Measurements from ENCODE around the gene NECTIN2. TPM values are rescaled to one million over a fixed set of nuclear protein-coding genes. Genes with fewer than 3 reads are reported as not detected.
"Not testable (repeated sequence)": the region's sequence is repeated elsewhere in the genome, so short reads cannot be mapped to it uniquely, and the experiment has no call there.

The NECTIN2 gene
- total and polyA plus RNA-seq, 7 experiments from 2014 or later = 0.16 to 9.2 (median 0.80) TPM; not detected in 1

DNA sequence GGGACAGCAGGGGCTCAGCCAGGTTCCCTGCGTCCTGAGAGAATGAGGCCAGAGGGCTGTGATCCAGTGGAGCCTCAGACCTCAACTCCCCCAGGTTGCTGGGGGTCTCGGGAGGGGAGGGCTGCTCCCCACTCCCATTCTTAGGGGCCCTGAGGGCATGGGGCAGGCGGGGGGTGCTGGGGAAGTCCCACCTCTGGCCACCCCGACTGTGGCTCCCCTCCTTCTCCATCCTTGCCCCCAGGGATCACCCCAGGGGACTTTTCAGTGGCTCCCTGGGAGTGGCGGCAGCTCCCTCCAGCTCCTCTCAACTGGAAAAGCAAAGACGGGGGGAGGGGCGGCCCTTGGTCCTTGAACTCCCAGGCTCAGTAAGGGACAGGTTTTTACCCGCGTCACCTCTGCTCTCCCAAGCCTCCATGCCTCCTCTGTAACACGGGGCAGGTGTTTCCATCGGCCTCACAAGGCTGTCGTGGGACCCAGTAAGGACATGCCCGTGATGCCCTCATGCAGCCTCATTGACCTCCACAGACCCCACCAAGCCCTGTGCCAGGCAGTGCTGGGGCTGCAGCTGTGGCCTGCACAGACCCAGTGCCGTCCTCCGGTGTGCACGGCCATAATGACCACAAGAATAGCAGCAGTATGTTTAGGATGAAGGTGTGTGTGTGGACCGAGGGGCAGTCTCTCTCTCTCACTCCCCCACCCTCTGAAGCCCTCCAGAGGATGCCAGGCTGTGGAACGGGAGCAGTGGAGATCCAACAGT, 33.4 kb downstream of the NECTIN2 start:
- Histone ChIP-seq H3K36me3 (ENCODE audit: control insufficient read depth in 2 of 3, insufficient read depth in 3 of 3, low read length in 3 of 3) (no peaks in the 10 kb centered on the region), H3K4me3 (ENCODE audit: low read length) (no peak overlapping the region), H3K27me3 (ENCODE audit: control insufficient read depth in 2 of 2, insufficient read depth in 2 of 2, low read length in 2 of 2) (no peaks in the 10 kb centered on the region), H3K4me1 (ENCODE audit: control insufficient read depth in 2 of 2, insufficient read depth in 2 of 2, low read length in 2 of 2) (no peaks in the 10 kb centered on the region), H3K27ac (ENCODE audit: low read depth, low read length) (no peak overlapping the region), H3K9me3 (ENCODE audit: control insufficient read depth in 2 of 3, low read length in 3 of 3) (no peaks in the 10 kb centered on the region)
- no peaks in the 10 kb centered on the region for H3K9me3 Mint-ChIP-seq
- H3K36me3 Mint-ChIP-seq = no peaks in the 10 kb centered on the region
- H3K4me3 Mint-ChIP-seq = no peak overlapping the region
- CTCF ChIA-PET = no interaction called here
- H3K27ac Mint-ChIP-seq = no peak overlapping the region
- no peak for ATAC-seq
- peaks cover 0 to 8% (median 0%) of the 10 kb centered on the region in 5 donors for H3K27me3 Mint-ChIP-seq
- intact Hi-C loops (cut with micrococcal nuclease) = no loop called here
- peaks cover 3 to 12% (median 7%) of the 10 kb centered on the region in 7 donors for H3K4me1 Mint-ChIP-seq
- DNase-seq = no peak
- POLR2A ChIA-PET = no interaction called here

DNA sequence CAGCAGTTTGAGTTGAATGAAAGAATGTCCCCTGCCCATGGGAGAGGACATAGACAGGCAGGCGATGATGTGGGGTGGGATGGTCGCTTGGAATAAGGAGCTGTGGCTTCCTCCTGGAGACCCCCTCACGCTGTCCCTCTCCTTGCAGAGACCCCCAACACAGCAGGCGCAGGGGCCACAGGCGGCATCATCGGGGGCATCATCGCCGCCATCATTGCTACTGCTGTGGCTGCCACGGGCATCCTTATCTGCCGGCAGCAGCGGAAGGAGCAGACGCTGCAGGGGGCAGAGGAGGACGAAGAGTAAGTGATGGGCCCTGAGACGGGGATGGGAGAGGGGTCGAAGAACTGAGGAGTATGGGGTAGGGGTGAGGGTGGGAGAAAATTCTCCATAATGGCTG, 36.0 kb downstream of the NECTIN2 start:
- ChIA-PET CTCF (interaction anchor here (0.6 kb wide), 1 partner anchor 40 kb away, joined by 3 read pairs; no protein-coding TSS in a partner anchor), POLR2A (no interaction called here)
- H3K4me3 Mint-ChIP-seq = peak overlapping the region in 1 of 10 donors; percentile 18
- H3K27me3 Mint-ChIP-seq = peaks cover 0 to 8% (median 0%) of the 10 kb centered on the region in 5 donors
- H3K9me3 Mint-ChIP-seq = no peaks in the 10 kb centered on the region
- DNase-seq = no peak
- no peaks in the 10 kb centered on the region for H3K4me1 ChIP-seq (ENCODE audit: control insufficient read depth in 2 of 2, insufficient read depth in 2 of 2, low read length in 2 of 2)
- no peak for ATAC-seq
- no peaks in the 10 kb centered on the region for H3K27me3 ChIP-seq (ENCODE audit: control insufficient read depth in 2 of 2, insufficient read depth in 2 of 2, low read length in 2 of 2)
- H3K36me3 ChIP-seq (ENCODE audit: control insufficient read depth in 2 of 3, insufficient read depth in 3 of 3, low read length in 3 of 3) = no peaks in the 10 kb centered on the region
- H3K36me3 Mint-ChIP-seq = no peaks in the 10 kb centered on the region
- H3K27ac Mint-ChIP-seq = no peak overlapping the region
- H3K9me3 ChIP-seq (ENCODE audit: control insufficient read depth in 2 of 3, low read length in 3 of 3) = no peaks in the 10 kb centered on the region
- intact Hi-C loops (cut with micrococcal nuclease) = no loop called here
- H3K4me1 Mint-ChIP-seq = peaks cover 0 to 4% (median 3%) of the 10 kb centered on the region in 7 donors
- no peak overlapping the region for H3K4me3 ChIP-seq (ENCODE audit: low read length)
- H3K27ac ChIP-seq (ENCODE audit: low read depth, low read length) = no peak overlapping the region

GRCh38 chr19:44882619-44883397, 36.7 kb downstream of the NECTIN2 start:
- H3K4me1 Mint-ChIP-seq; H3K9me3 Mint-ChIP-seq; POLR2A ChIA-PET; H3K36me3 Mint-ChIP-seq; DNase-seq; H3K27ac ChIP-seq (ENCODE audit: low read depth, low read length); ATAC-seq; H3K27me3 ChIP-seq (ENCODE audit: control insufficient read depth in 2 of 2, insufficient read depth in 2 of 2, low read length in 2 of 2); H3K27ac Mint-ChIP-seq; H3K4me1 ChIP-seq (ENCODE audit: control insufficient read depth in 2 of 2, insufficient read depth in 2 of 2, low read length in 2 of 2); H3K9me3 ChIP-seq (ENCODE audit: control insufficient read depth in 2 of 3, low read length in 3 of 3); H3K4me3 ChIP-seq (ENCODE audit: low read length); intact Hi-C loops (cut with micrococcal nuclease); H3K27me3 Mint-ChIP-seq; H3K4me3 Mint-ChIP-seq; H3K36me3 ChIP-seq (ENCODE audit: control insufficient read depth in 2 of 3, insufficient read depth in 3 of 3, low read length in 3 of 3): not testable (repeated sequence)
- CTCF ChIA-PET = interaction anchor here (0.6 kb wide), 1 partner anchor 41 kb away, joined by 3 read pairs; no protein-coding TSS in a partner anchor

- Mint-ChIP-seq H3K4me1 (peaks cover 0 to 5% (median 1%) of the 10 kb centered on the region in 7 donors), H3K36me3 (no peaks in the 10 kb centered on the region), H3K4me3 (no peak overlapping the region), H3K27ac (no peak overlapping the region), H3K9me3 (no peaks in the 10 kb centered on the region), H3K27me3 (peaks cover 0 to 8% (median 0%) of the 10 kb centered on the region in 5 donors)
- intact Hi-C loops (cut with micrococcal nuclease) = no loop called here
- Histone ChIP-seq H3K4me1 (ENCODE audit: control insufficient read depth in 2 of 2, insufficient read depth in 2 of 2, low read length in 2 of 2) (no peaks in the 10 kb centered on the region), H3K4me3 (ENCODE audit: low read length) (no peak overlapping the region), H3K9me3 (ENCODE audit: control insufficient read depth in 2 of 3, low read length in 3 of 3) (no peaks in the 10 kb centered on the region), H3K27ac (ENCODE audit: low read depth, low read length) (no peak overlapping the region), H3K36me3 (ENCODE audit: control insufficient read depth in 2 of 3, insufficient read depth in 3 of 3, low read length in 3 of 3) (no peaks in the 10 kb centered on the region), H3K27me3 (ENCODE audit: control insufficient read depth in 2 of 2, insufficient read depth in 2 of 2, low read length in 2 of 2) (no peaks in the 10 kb centered on the region)
- CTCF ChIA-PET = interaction anchor here (0.5 to 1.6 kb wide), 4 partner anchors 12 to 382 kb away, joined by 3 to 8 read pairs (median 4); no protein-coding TSS in a partner anchor
- no peak for ATAC-seq
- POLR2A ChIA-PET = interaction anchor here (0.6 kb wide), 1 partner anchor 27 kb away, joined by 3 read pairs; no protein-coding TSS in a partner anchor
- DNase-seq = no peak
Observed at GRCh38 chr19:44883922-44884321, 37.8 kb downstream of the NECTIN2 start.

DNA sequence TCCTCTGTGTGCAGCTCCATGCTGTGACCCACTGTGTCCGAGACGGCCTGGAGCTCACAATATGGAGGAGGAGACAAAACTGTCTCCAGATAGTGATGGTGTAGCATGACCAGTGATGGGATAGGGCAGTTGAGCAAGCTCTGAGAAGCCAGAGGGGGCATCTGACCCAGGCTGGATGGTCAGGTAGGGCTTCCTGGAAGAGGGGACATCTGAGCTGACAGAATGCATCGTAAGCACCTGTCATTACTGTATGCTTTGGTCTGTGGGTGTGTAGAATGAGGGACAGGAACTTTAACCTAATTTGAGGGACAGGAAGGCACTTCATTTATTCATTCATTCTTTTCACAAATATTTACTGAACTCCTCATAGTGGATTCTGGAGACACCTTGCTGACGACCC, 38.5 kb downstream of the NECTIN2 start:
- intact Hi-C loops (cut with micrococcal nuclease) = no loop called here
- Histone ChIP-seq H3K27ac (ENCODE audit: low read depth, low read length) (no peak overlapping the region), H3K9me3 (ENCODE audit: control insufficient read depth in 2 of 3, low read length in 3 of 3) (no peaks in the 10 kb centered on the region), H3K27me3 (ENCODE audit: control insufficient read depth in 2 of 2, insufficient read depth in 2 of 2, low read length in 2 of 2) (no peaks in the 10 kb centered on the region), H3K4me1 (ENCODE audit: control insufficient read depth in 2 of 2, insufficient read depth in 2 of 2, low read length in 2 of 2) (peaks cover under 1 to 2% of the 10 kb centered on the region in 2 donors), H3K36me3 (ENCODE audit: control insufficient read depth in 2 of 3, insufficient read depth in 3 of 3, low read length in 3 of 3) (no peaks in the 10 kb centered on the region), H3K4me3 (ENCODE audit: low read length) (no peak overlapping the region)
- Mint-ChIP-seq H3K27ac (peak overlapping the region in 2 of 9 donors; percentile 23 to 28), H3K36me3 (no peaks in the 10 kb centered on the region), H3K4me3 (peak overlapping the region in 1 of 10 donors; percentile 32), H3K4me1 (peaks cover 3 to 9% (median 6%) of the 10 kb centered on the region in 7 donors), H3K27me3 (peaks cover 0 to 8% (median 0%) of the 10 kb centered on the region in 5 donors), H3K9me3 (peaks cover 0 to 2% (median 0%) of the 10 kb centered on the region in 11 donors)
- ChIA-PET CTCF (interaction anchor here (0.5 to 1.6 kb wide), 3 partner anchors 13 to 347 kb away, joined by 3 to 5 read pairs (median 3); no protein-coding TSS in a partner anchor), POLR2A (no interaction called here)
- ATAC-seq (no peak), DNase-seq (no peak)

GRCh38 chr19:44886141-44886540, 40.0 kb downstream of the NECTIN2 start:
- ChIA-PET POLR2A (no interaction called here), CTCF (no interaction called here)
- no peak overlapping the region for H3K4me3 Mint-ChIP-seq

More at GRCh38 chr19:44886141-44886540, 40.0 kb downstream of the NECTIN2 start:
- no peak overlapping the region for H3K27ac ChIP-seq (ENCODE audit: low read depth, low read length)
- H3K4me1 ChIP-seq (ENCODE audit: control insufficient read depth in 2 of 2, insufficient read depth in 2 of 2, low read length in 2 of 2) = peaks cover 7 to 8% of the 10 kb centered on the region in 2 donors
- Mint-ChIP-seq H3K27ac (no peak overlapping the region), H3K27me3 (peaks cover 0 to 8% (median 0%) of the 10 kb centered on the region in 5 donors), H3K36me3 (peaks cover 0 to 4% (median 0%) of the 10 kb centered on the region in 5 donors), H3K9me3 (peaks cover 0 to 5% (median 0%) of the 10 kb centered on the region in 11 donors), H3K4me1 (peaks cover 6 to 20% (median 13%) of the 10 kb centered on the region in 7 donors)
- H3K4me3 ChIP-seq (ENCODE audit: low read length) = no peak overlapping the region
- ATAC-seq (no peak), DNase-seq (no peak)
- no peaks in the 10 kb centered on the region for H3K27me3 ChIP-seq (ENCODE audit: control insufficient read depth in 2 of 2, insufficient read depth in 2 of 2, low read length in 2 of 2)
- H3K9me3 ChIP-seq (ENCODE audit: control insufficient read depth in 2 of 3, low read length in 3 of 3) = no peaks in the 10 kb centered on the region
- intact Hi-C loops (cut with micrococcal nuclease) = no loop called here
- H3K36me3 ChIP-seq (ENCODE audit: control insufficient read depth in 2 of 3, insufficient read depth in 3 of 3, low read length in 3 of 3) = no peaks in the 10 kb centered on the region
